Measurements from ENCODE around the gene DNAH9. TPM values are rescaled to one million over a fixed set of nuclear protein-coding genes. Genes with fewer than 3 reads are reported as not detected.
A peak's percentile ranks its signal among the peaks of the same experiment; 100 is the strongest.

The DNAH9 gene
- total and polyA plus RNA-seq, 4 donors = 9.2 to 23.4 (median 18.3) TPM

DNA sequence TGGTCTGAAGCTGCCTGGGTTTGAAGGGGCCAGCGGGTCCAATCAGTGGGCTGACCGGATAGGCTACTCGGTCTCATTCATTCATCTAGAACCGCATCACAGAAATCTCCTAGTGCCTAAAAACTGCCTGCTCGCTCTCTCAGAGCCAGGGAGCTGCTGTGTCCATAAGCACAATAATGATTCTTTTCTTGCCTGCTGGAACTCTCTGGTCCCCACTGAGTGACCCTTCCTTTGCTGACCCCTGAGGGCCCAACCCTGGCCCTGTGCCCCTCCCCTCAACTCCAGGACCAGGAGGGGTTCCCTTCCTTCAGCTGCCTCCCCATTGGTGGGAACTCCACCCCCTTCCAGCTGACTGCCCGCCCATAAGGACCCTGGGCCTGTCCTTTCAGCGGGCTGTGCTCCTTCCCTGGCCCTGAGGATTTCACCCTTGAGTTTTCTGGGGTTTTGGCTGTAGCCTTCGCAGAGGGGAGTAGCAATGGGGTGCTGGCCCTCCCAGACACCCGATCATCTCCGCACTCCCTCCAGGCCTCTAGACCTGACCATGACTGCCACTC is 39.5 kb upstream of the DNAH9 start:
- H3K4me1 ChIP-seq (ENCODE audit: control insufficient read depth, insufficient read depth, low read length) = no peaks in the 10 kb centered on the region
- WGBS (ENCODE audit: insufficient coverage) = 93% methylated on average over 8 of the region's 10 CpGs

DNA sequence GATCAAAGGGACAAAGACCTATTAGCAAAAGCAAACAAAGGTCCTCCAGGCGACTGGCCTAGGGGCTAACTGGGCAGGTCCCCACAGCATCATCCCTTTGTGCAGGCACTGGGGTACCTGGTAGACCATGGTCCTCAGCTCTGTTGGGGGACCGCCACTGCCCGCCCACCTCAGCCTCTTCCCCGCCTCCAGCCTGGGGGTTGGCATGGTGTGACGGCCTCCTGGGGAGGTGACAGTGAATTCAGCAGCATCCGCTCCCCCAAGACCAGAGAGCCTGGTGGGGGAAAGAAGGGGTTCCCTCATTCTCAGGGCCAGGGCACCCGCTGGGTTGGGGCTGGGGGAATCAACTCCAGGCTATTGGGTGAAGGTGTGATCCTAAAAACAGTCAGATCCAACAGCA is 38.7 kb upstream of the DNAH9 start:
- H3K4me3 ChIP-seq (ENCODE audit: low read depth, low read length) = no peak overlapping the region
- no peaks in the 10 kb centered on the region for H3K9me3 ChIP-seq (ENCODE audit: control insufficient read depth, insufficient read depth, low read length)
- no peak overlapping the region for H3K27ac ChIP-seq (ENCODE audit: low read depth, low read length)
- H3K36me3 ChIP-seq (ENCODE audit: control insufficient read depth, insufficient read depth, low read length) = peaks cover 31% of the 10 kb centered on the region
- H3K4me1 ChIP-seq (ENCODE audit: control insufficient read depth, insufficient read depth, low read length) = no peaks in the 10 kb centered on the region
- 76% methylated on average over 5 of the region's 7 CpGs for WGBS (ENCODE audit: insufficient coverage)
- DNase-seq (ENCODE audit: low read depth in 4 of 6, low spot score in 6 of 6) = no peak
- H3K27me3 ChIP-seq (ENCODE audit: control insufficient read depth, insufficient read depth, low read length) = no peaks in the 10 kb centered on the region

More for the DNA sequence above, 39.5 kb upstream of the DNAH9 start:
- Histone ChIP-seq H3K36me3 (ENCODE audit: control insufficient read depth, insufficient read depth, low read length) (peaks cover 31% of the 10 kb centered on the region), H3K27ac (ENCODE audit: low read depth, low read length) (no peak overlapping the region), H3K27me3 (ENCODE audit: control insufficient read depth, insufficient read depth, low read length) (no peaks in the 10 kb centered on the region), H3K4me3 (ENCODE audit: low read depth, low read length) (no peak overlapping the region), H3K9me3 (ENCODE audit: control insufficient read depth, insufficient read depth, low read length) (no peaks in the 10 kb centered on the region)
- DNase-seq (ENCODE audit: low read depth in 4 of 6, low spot score in 6 of 6) = no peak

DNA sequence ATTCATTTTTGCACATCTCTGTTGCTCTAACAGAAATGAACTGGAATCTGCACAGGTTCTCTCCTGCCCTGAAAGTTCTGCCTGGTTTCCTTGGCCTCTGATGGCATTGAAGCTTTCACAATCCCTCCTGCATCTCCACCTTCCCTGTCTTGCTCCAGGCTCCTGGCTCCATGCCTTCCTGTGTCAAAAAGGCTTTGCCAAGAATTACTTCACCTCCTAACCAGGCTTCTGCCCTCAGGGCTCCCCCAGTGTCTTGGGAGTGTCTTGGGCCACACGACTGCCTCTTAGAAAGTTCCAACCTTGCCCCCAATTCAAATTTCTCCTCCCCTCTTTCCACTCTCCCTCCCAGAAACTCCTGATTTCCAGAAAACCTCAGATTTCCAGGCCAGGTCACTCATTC is 37.0 kb upstream of the DNAH9 start:
- Histone ChIP-seq H3K27me3 (ENCODE audit: control insufficient read depth, insufficient read depth, low read length) (no peaks in the 10 kb centered on the region), H3K27ac (ENCODE audit: low read depth, low read length) (no peak overlapping the region), H3K4me1 (ENCODE audit: control insufficient read depth, insufficient read depth, low read length) (no peaks in the 10 kb centered on the region), H3K9me3 (ENCODE audit: control insufficient read depth, insufficient read depth, low read length) (no peaks in the 10 kb centered on the region), H3K4me3 (ENCODE audit: low read depth, low read length) (no peak overlapping the region), H3K36me3 (ENCODE audit: control insufficient read depth, insufficient read depth, low read length) (peaks cover 31% of the 10 kb centered on the region)
- WGBS (ENCODE audit: insufficient coverage) = 67% methylated on average over 1 of the region's 1 CpG
- no peak for DNase-seq (ENCODE audit: low read depth in 4 of 6, low spot score in 6 of 6)

DNA sequence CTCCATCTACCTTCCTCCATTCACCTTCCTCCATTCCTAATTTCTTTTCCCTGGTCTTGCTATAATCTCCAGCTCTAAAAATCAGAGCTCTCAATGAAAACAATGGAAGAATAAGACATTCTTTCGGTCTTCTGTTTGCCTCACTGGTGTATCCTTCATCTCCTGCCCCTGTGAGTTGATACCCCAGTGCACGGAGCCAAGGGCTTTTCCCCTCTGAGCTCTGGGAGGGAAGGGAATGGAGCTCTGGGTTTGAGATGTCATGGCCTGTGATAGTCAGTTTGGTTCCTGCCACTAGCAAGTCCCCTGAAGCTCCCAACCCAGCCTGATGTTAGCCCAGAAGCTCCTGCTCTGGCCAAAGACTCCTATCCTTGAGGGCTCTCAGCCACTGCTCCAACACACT is 36.6 kb upstream of the DNAH9 start:
- H3K4me1 ChIP-seq (ENCODE audit: control insufficient read depth, insufficient read depth, low read length) = no peaks in the 10 kb centered on the region
- H3K9me3 ChIP-seq (ENCODE audit: control insufficient read depth, insufficient read depth, low read length) = no peaks in the 10 kb centered on the region
- peaks cover 27% of the 10 kb centered on the region for H3K36me3 ChIP-seq (ENCODE audit: control insufficient read depth, insufficient read depth, low read length)
- H3K4me3 ChIP-seq (ENCODE audit: low read depth, low read length) = no peak overlapping the region
- WGBS (ENCODE audit: insufficient coverage) = 100% methylated on average over 2 of the region's 2 CpGs
- H3K27ac ChIP-seq (ENCODE audit: low read depth, low read length) = no peak overlapping the region
- no peak for DNase-seq (ENCODE audit: low read depth in 4 of 6, low spot score in 6 of 6)
- no peaks in the 10 kb centered on the region for H3K27me3 ChIP-seq (ENCODE audit: control insufficient read depth, insufficient read depth, low read length)

DNA sequence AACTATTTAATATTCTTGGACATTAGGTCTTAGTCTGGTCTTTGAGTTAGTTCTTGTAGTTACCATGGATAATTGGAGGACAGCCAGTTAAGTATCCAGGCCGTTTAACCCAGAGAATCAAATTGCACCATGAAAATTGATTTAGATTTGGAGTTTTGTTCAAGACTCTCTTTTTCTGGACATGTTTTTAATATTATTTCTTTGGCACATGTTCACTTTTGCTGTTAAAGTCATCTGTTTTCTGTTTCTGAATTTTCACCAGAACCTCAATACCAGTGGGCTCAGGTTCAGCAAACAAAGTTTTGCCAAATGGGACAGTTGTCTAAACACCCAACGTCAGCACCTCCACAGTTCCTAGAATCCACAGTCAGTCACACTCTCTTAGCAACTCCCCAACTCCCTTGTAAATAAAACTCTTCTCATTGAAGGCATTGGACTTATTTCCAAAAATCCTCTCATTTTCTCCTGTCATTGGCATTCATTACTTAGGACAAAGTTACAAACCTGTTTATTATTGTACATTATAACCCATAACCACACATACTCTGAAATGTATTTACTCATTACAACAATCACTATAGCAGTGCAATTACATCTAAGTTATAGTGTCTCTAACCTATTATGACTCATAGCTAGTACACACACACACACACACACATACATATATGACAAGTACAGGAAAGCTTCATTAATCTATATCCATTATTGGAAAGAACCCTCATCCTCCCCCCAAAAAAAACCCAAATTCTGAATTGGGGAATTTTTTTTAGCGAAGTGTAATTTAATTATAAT is 33.5 kb upstream of the DNAH9 start:
- peak; percentile 53 to 86 (median 64) for DNase-seq (ENCODE audit: low read depth in 4 of 6, low spot score in 6 of 6)

DNA sequence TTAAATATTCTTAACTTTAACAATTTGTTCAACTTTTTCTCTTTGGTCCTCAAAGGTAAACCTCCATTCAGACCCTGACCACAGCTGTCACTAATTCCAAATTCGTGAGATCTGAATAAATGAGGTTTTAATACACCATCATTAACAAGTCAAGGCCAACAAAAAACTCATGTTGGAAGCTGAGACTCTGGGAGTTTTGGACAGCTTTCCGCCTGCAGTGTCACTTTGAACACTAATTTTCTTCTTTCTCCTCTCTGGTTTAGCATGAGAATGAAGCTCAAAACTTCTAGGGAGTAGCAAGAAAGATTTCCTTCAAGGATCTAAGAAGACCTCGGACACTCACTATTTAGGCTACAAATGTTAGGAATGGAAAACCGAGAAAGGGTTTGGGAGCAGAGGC is 32.7 kb upstream of the DNAH9 start:
- Histone ChIP-seq H3K27me3 (ENCODE audit: control insufficient read depth, insufficient read depth, low read length) (no peaks in the 10 kb centered on the region), H3K27ac (ENCODE audit: low read depth, low read length) (no peak overlapping the region), H3K36me3 (ENCODE audit: control insufficient read depth, insufficient read depth, low read length) (no peaks in the 10 kb centered on the region), H3K9me3 (ENCODE audit: control insufficient read depth, insufficient read depth, low read length) (no peaks in the 10 kb centered on the region), H3K4me3 (ENCODE audit: low read depth, low read length) (no peak overlapping the region), H3K4me1 (ENCODE audit: control insufficient read depth, insufficient read depth, low read length) (no peaks in the 10 kb centered on the region)
- peak in 2 of 6 donors; percentile 28 to 51 for DNase-seq (ENCODE audit: low read depth in 4 of 6, low spot score in 6 of 6)
- WGBS (ENCODE audit: insufficient coverage) = 0% methylated on average over 1 of the region's 4 CpGs

More for the DNA sequence above, 33.5 kb upstream of the DNAH9 start:
- H3K4me1 ChIP-seq (ENCODE audit: control insufficient read depth, insufficient read depth, low read length) = no peaks in the 10 kb centered on the region
- H3K9me3 ChIP-seq (ENCODE audit: control insufficient read depth, insufficient read depth, low read length) = no peaks in the 10 kb centered on the region
- H3K4me3 ChIP-seq (ENCODE audit: low read depth, low read length) = no peak overlapping the region
- H3K27me3 ChIP-seq (ENCODE audit: control insufficient read depth, insufficient read depth, low read length) = no peaks in the 10 kb centered on the region
- 17% methylated on average over 1 of the region's 3 CpGs for whole genome bisulfite sequencing (ENCODE audit: insufficient coverage)
- H3K36me3 ChIP-seq (ENCODE audit: control insufficient read depth, insufficient read depth, low read length) = peaks cover 4% of the 10 kb centered on the region
- H3K27ac ChIP-seq (ENCODE audit: low read depth, low read length) = peak overlapping the region; percentile 61

DNA sequence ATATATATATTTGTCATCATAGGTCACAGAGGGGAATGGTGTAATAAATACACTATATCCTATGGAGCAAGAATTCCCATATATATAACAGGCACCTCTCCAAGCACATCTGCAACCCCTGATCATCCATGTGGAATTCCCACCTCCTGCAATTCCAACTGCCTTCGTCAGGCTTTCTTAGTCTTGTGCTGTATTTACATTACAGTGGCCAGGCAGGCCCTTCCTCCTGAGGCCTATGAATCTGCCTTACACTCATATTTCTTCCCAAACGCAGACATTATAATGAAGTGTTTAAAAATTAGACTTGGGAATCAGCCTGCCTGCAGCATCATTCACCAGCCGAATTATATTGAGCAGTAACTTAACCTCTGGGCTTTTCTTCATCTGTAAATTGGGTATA is 19.3 kb upstream of the DNAH9 start:
- Histone ChIP-seq H3K36me3 (ENCODE audit: control insufficient read depth, insufficient read depth, low read length) (peaks cover 4% of the 10 kb centered on the region), H3K4me1 (ENCODE audit: control insufficient read depth, insufficient read depth, low read length) (no peaks in the 10 kb centered on the region), H3K27ac (ENCODE audit: low read depth, low read length) (no peak overlapping the region), H3K9me3 (ENCODE audit: control insufficient read depth, insufficient read depth, low read length) (no peaks in the 10 kb centered on the region), H3K27me3 (ENCODE audit: control insufficient read depth, insufficient read depth, low read length) (no peaks in the 10 kb centered on the region), H3K4me3 (ENCODE audit: low read depth, low read length) (no peak overlapping the region)
- WGBS (ENCODE audit: insufficient coverage) = 67% methylated on average over 1 of the region's 3 CpGs
- no peak for DNase-seq (ENCODE audit: low read depth in 4 of 6, low spot score in 6 of 6)

DNA sequence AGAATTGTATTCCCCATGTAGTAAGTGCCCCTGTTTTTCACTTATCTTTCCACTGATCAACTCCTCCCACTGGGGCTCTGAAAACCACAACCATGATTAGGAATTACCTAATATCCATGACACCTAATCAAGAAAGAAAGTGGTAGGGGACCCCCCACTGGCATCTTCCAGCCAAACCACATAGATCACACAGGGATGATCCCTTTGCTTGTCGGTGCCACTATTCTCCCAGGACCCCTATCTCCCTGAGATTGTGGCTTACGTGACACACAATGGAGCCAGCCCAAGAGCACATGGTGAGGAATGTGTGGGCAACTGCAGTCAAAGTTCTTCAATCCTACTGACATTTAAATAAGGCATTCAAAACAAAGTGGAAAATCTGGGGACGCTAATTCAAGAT is 17.6 kb upstream of the DNAH9 start:
- Histone ChIP-seq H3K4me1 (ENCODE audit: control insufficient read depth, insufficient read depth, low read length) (no peaks in the 10 kb centered on the region), H3K9me3 (ENCODE audit: control insufficient read depth, insufficient read depth, low read length) (no peaks in the 10 kb centered on the region), H3K27ac (ENCODE audit: low read depth, low read length) (no peak overlapping the region), H3K36me3 (ENCODE audit: control insufficient read depth, insufficient read depth, low read length) (peaks cover 4% of the 10 kb centered on the region), H3K27me3 (ENCODE audit: control insufficient read depth, insufficient read depth, low read length) (no peaks in the 10 kb centered on the region), H3K4me3 (ENCODE audit: low read depth, low read length) (no peak overlapping the region)
- DNase-seq (ENCODE audit: low read depth in 4 of 6, low spot score in 6 of 6) = no peak
- WGBS (ENCODE audit: insufficient coverage) = 70% methylated on average over 2 of the region's 3 CpGs

DNA sequence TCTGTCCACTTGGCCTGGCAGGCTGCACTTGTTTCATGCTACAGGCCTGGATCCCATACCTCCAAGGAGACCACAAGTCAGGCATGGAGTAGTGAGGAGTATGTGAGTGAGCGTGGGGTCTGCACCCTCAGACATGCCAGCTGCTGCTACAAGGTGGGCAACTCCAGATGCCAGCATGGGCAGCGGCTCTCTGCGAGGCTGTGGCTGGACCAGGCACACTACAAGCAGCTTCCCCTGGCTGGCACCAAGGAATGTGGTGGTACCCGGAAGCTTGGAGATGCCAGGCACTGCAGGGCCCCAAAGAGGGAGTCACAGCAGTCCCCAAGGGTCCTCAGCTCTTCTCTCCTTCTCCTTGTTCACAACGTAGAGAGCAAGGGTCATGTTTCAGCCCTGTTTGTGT is 16.1 kb upstream of the DNAH9 start:
- H3K36me3 ChIP-seq (ENCODE audit: control insufficient read depth, insufficient read depth, low read length) = peaks cover 4% of the 10 kb centered on the region
- no peaks in the 10 kb centered on the region for H3K4me1 ChIP-seq (ENCODE audit: control insufficient read depth, insufficient read depth, low read length)
- 99% methylated on average over 4 of the region's 5 CpGs for WGBS (ENCODE audit: insufficient coverage)
- H3K9me3 ChIP-seq (ENCODE audit: control insufficient read depth, insufficient read depth, low read length) = no peaks in the 10 kb centered on the region
- no peak for DNase-seq (ENCODE audit: low read depth in 4 of 6, low spot score in 6 of 6)
- no peak overlapping the region for H3K27ac ChIP-seq (ENCODE audit: low read depth, low read length)
- H3K27me3 ChIP-seq (ENCODE audit: control insufficient read depth, insufficient read depth, low read length) = no peaks in the 10 kb centered on the region
- no peak overlapping the region for H3K4me3 ChIP-seq (ENCODE audit: low read depth, low read length)
